NCI-H2227 (cell line): ENCODE results near the gene PBX3.

Experiments
- DNase-seq: peaks from one replicate; lab custom pipeline; 2025; ENCODE audit not compliant: unreplicated experiment; lab: John Stamatoyannopoulos, UW

The PBX3 gene

GRCh38 chr9:125747053-125747764 lies at the start of gene PBX3:
Gene PBX3, plus strand, starts transcription at chr9:125747373.
- DNase-seq = peak; percentile 71

DNA sequence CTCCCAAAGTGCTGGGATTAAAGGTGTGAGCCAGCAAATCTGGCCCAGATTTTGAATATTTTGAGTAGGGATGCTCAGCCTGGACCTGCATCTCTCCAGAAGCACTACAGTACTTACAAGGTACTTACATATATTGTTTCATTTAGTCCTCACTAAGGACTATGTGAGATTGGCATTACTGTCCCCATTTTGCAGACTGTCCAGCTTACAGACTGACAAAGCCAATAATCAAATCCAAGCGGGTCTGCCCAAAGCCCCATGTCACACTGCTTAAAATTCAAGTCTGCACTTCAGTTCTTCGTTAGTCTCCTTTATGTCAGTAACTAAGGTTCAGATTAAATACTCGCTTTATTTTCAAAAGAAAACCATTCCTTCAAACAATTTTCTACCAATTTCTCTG lies 47.3 kb upstream of the PBX3 start:
- DNase-seq = no peak

- no peak for DNase-seq
Measured at GRCh38 chr9:125700791-125701190, 46.4 kb upstream of the PBX3 start.

DNA sequence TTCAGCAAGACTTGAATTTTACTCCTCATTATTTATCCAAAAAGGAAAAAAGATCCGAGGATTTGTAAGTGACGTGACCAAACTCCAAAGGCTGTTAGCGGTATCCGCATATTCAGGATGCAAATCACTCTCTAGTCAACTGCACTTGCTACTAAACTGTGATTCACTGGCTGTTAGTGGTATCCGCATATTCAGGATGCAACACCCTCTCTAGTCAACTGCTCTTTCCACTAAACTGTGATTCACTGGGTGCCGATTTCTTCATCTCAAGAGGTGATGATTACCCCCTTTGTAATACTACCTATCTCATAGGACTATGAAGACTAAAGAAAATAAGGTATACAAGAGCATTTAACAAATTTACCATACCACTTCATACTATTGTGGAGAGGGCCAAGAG lies 45.8 kb upstream of the PBX3 start:
- DNase-seq = no peak

DNA sequence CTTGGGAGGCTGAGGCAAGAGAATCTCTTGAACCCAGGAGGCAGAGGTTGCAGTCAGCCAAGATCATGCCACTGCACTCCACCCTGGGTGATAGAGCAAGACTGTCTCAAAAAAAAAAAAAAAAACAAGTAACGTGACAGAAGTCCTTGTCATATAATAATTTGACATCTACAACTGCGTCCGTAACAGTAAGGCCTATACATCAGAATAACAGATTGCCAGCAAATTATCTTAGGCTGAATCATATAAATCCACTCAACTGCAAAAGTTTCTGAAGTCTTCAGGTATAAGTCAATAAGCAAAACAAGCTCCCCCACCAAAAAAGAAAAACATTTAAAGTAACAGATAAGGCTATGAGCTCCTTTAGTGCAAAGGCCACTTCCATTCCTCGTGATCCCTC lies 43.5 kb upstream of the PBX3 start:
- DNase-seq = no peak

DNA sequence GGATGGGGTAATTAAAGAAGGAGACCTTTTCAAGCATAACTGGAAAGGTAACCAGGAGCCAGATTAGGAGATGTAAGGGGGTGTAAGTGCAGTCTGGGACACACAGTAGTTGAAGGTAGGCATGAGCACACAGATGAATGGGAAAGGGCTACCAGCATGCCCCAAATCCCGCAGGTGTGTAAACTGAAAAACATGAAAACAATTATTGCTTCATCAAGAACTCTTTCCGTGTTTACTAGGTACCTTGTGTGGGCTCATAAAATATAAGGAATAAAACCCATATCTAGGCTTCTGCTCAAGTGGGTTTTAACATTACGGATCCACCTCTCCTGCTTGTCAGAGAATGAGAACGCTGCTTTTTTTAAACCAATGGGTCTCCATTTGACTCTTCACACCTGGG lies 41.3 kb upstream of the PBX3 start:
- DNase-seq = no peak

- peak; percentile 95 for DNase-seq
Measured at GRCh38 chr9:125706651-125707471, 40.3 kb upstream of the PBX3 start, which contains the start of gene MAPKAP1. Gene MAPKAP1, minus strand, starts transcription at chr9:125707208. Its CDS starts 34,634 bp downstream, at chr9:125672574.

DNA sequence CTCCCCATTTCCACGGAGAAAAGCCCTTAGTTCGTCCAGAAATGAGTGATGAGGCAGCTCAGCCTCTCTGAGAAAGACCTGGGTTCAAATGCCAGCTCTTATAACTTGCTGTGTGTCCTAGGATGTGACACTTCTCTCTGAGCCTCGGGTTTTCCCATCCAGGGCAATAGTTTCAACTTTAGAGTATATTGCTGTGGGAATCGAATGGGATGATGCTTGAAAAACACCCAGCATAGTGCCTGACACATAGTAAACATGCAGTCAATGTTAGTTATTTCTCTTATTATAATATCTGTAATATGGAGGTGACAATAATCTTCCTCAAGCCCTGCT lies 39.7 kb upstream of the PBX3 start:
- DNase-seq = no peak

GRCh38 chr9:125726456-125727132 lies 20.6 kb upstream of the PBX3 start:
- no peak for DNase-seq

DNA sequence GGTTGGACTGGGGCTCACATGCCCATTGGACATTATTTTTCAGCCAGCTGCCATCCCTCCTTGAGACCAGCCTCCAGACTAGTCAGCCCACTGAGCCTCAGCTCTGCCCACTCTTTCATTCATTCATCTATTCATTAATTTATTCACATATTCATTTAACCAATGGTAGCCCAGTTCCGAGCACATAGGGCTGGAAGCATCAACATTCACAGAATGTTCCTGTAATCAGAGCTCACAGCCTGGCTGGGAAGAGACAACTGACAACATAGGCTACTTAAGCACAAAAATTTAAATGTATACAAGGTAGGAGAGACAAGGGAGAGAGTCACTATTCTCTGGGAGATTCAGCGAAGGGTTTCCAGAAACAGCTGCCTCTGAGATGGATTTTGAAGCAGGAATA lies 17.0 kb upstream of the PBX3 start:
- no peak for DNase-seq

- no peak for DNase-seq
Measured at GRCh38 chr9:125732562-125732961, 14.6 kb upstream of the PBX3 start.

GRCh38 chr9:125739436-125739835 lies 7.7 kb upstream of the PBX3 start:
- no peak for DNase-seq

- DNase-seq = no peak
Measured at GRCh38 chr9:125742657-125743056, 4.5 kb upstream of the PBX3 start.

DNA sequence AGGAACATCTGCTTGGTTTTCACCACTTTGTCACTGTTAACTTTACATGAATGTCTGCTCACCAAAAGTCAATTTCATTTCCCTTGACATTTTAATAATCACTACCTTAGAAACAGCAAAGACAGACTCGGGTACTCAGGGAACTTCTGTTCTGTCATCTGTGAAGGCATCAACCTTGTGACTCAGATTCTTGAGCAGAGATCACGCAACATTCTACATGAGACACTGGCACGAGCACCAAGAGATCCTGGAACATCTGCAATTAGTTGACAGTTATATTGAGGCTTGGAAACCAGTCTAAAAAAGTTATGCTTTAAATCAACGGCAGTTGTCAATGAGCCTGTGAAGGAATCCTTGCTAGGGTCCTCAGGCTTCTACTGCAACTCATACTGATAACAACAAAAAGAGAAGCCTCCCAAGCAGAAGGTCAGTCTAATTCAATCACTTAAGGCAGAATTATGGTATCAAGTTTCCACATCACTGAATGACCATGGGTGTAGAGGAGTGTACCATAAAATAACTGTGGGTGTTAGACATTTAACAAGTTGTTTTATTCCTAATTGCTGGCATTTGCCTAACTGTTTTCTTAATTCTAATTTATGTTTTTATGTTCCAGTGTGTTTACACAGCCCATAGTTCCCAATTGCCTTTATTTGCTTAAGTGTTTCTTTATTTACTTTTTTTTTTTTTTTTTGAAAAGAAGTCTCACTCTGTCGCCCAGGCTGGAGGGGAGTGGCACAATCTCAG lies 3.3 kb upstream of the PBX3 start:
- DNase-seq = no peak

GRCh38 chr9:125744616-125745015 lies 2.6 kb upstream of the PBX3 start:
- no peak for DNase-seq

DNA sequence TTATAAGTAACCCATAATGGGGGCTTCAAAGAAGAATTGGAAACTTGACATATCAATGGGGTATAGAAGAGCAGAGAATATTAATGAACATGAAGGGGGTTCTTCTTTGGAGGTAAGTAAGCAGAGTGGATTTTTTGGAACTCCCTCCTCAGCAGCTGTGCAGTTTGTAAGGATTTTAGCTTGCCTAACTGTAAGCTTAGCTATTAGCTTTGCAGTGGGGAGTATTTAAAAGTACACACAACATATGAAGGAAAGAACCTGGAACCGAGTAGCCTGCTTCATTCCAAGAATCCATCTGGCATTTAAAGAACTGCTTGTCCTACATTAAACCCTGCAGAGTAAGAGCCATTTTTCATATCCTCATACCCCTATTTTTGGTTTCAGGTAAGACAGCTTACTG lies 2.2 kb upstream of the PBX3 start:
- DNase-seq = no peak

DNA sequence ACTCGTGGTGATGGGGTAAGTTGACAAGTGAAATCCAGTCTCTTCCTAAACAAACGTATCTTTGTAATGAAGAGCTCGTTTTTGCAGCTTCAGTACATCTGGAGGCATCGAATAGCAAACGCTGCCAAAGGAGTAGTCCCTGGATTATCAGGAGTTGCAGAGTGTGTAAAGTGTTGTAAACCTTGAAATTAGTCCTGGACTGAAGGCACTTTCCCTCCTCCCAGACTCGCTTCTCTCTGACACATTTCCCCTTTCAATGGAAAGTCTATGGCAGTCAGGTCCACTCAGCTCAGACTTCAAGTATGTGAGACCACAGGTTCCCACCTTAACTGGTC lies 1.5 kb upstream of the PBX3 start:
- DNase-seq = no peak

DNA sequence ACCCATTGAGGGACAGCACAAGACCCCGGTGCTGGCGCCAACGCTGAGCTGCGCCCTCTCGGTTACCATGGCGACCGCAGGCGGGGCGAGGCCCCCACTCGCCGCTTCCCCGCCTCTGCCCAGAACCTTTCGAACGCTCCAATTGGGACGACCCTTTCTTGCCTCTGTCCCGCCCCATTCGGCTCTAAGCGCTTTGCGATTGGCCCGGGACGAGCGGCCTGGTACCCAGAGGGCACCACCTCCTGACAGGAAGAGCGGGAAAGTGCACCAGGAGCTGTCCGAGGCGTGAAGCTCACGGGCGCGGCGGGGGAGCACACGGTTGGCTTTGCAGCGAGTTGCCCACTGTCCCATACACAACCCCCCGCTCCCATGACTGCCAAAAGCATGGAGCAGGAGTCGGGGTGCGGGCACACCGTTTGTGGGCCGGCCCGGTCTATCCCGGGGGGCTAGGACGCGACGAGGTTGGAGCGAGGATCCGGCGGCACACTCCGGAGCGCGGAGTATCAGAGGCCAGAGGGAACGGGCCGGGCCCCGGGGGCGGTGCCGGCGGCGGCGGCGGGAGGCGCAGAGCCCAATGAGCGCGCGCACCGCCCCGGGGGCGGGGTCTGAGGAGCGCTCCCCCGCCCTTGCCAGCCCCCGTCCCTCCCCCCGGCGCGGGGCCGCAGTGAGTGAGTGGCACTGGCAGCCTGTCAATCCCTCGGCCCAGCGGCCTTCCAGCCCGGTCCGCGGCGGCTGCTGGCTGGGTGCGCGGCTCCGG lies 978 bp upstream of the PBX3 start:
- peak; percentile 97 for DNase-seq

DNA sequence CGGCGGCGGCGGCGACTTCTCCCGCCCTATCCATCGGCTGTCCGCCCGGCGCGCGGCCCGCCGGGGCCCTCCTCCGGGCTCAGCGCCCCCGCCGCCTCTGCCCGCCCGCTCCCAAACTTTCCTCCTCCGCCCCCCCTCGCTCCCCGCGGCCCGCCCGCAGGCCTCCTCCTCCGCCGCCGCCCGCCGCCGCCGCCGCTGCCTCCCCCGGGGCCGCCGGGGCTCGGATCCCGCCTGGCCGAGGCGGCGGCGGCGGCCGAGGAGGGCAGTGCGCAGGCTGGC lies 460 bp upstream of the PBX3 start:
- DNase-seq = no peak

DNA sequence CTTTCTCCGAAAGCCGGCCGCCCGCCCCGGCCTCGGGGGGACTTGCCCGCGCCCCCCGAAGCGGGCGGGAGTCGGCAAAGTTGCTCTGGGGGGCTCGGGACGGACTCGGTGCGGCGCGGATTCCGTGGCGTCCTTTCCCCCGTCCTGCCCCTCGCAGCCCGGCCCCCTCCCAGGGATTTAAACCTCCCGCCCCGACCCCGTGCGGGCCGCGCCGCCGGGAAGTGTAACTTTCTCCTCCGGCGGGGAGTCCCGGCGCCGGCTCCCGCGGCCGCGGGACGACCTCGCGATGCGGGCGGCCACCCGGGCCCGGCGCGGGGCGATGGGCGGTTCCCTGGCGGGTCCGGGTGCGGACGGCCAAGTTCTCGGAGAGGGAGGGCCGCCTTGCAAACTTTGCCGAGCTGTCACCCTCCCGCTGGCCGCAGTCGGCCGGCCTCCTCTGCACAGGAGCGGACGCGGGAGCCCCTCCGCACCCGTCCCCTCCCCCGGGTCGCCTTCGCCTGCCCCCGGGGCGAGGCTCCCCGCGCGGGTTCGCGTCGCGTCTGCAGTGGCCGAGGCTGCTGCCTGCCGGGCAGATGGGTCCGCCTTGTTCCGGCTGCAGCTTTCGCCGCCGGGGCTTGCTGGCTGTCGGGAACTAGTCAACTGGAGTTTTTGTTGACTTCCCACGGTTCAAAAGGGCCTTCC lies 732 bp downstream of the PBX3 start:
- no peak for DNase-seq
